Hepatocyte (in vitro differentiated cells): ENCODE results near the gene PUSL1. TPM values are rescaled to one million over a fixed set of nuclear protein-coding genes. Genes with fewer than 3 reads are reported as not detected.

ENCODE experiments used
- DNase-seq: peaks from one replicate; pipeline ENCODE4 v3.0.0-alpha.2; 2016; ENCODE audit warnings: low spot score
- H2AFZ ChIP-seq: fragments of 200-600 bp; sonication (generic); 2 replicates; pipeline ENCODE4 v1.6.0; 2016; ENCODE audit warnings: antibody characterized with exemption, mild to moderate bottlenecking
- H3K27ac ChIP-seq: fragments of 200-600 bp; sonication (generic); 2 replicates; pipeline ENCODE4 v1.5.1; 2016; ENCODE audit warnings: mild to moderate bottlenecking
- H3K27me3 ChIP-seq: fragments of 200-600 bp; sonication (generic); 2 replicates; pipeline ENCODE4 v1.6.1; 2016
- H3K36me3 ChIP-seq: fragments of 200-600 bp; sonication (generic); replicated peaks from 2 replicates; pipeline ENCODE4 v1.5.1; 2016; ENCODE audit warnings: low read depth; ENCODE audit not compliant: insufficient read depth
- H3K4me1 ChIP-seq: fragments of 200-600 bp; sonication (generic); 2 replicates; pipeline ENCODE4 v1.5.1; 2016; ENCODE audit warnings: mild to moderate bottlenecking, moderate library complexity; ENCODE audit not compliant: insufficient read depth
- H3K4me2 ChIP-seq: fragments of 200-600 bp; sonication (generic); 2 replicates; pipeline ENCODE4 v1.6.0; 2016
- H3K4me3 ChIP-seq: fragments of 200-600 bp; sonication (generic); 2 replicates; pipeline ENCODE4 v1.5.1; 2016; ENCODE audit warnings: mild to moderate bottlenecking
- H3K79me2 ChIP-seq: fragments of 200-600 bp; sonication (generic); 2 replicates; pipeline ENCODE4 v1.6.0; 2017; ENCODE audit warnings: mild to moderate bottlenecking
- H3K9me2 ChIP-seq: fragments of 200-600 bp; sonication (generic); replicated peaks from 2 replicates; pipeline ENCODE4 v1.6.0; 2017; ENCODE audit warnings: mild to moderate bottlenecking; ENCODE audit not compliant: insufficient read depth
- H3K9me3 ChIP-seq: fragments of 200-600 bp; sonication (generic); 2 replicates; pipeline ENCODE4 v1.5.1; 2016; ENCODE audit warnings: low read depth, mild to moderate bottlenecking
- H4K20me1 ChIP-seq: fragments of 200-600 bp; sonication (generic); 2 replicates; pipeline ENCODE4 v1.6.0; 2016; ENCODE audit warnings: mild to moderate bottlenecking; ENCODE audit not compliant: insufficient read depth, poor library complexity, severe bottlenecking
- CTCF ChIP-seq: fragments of 200-600 bp; sonication (generic); IDR thresholded peaks from 2 replicates; pipeline ENCODE4 v1.5.1; 2016; ENCODE audit warnings: antibody characterized with exemption, mild to moderate bottlenecking; ENCODE audit not compliant: poor library complexity
- EZH2 ChIP-seq: fragments of 200-600 bp; sonication (generic); IDR thresholded peaks from 2 replicates; pipeline ENCODE4 v1.6.1; 2016; ENCODE audit warnings: antibody characterized with exemption, mild to moderate bottlenecking, borderline replicate concordance
- EZH2phosphoT487 ChIP-seq: fragments of 200-600 bp; sonication (generic); IDR thresholded peaks from one replicate; pipeline ENCODE4 v1.6.1; 2018; ENCODE audit warnings: antibody characterized with exemption, mild to moderate bottlenecking, low read depth, moderate library complexity; ENCODE audit not compliant: unreplicated experiment, severe bottlenecking
- WGBS: methylation state at CpG from one replicate; pipeline ENCODE4 v1.1.6; 2016; ENCODE audit warnings: low lambda C conversion rate; ENCODE audit errors: missing lambda C conversion rate; 5-methylcytosine and 5-hydroxymethylcytosine counted together
- polyA plus RNA-seq: library from polyadenylated mRNA; unstranded; fragments of >200 nt; fragmentation: Nextera tagmentation; extraction: Ambion mirVana; gene quantifications from 2 replicates; pipeline ENCODE4 v1.2.1, GENCODE V29; 2016
- total RNA-seq: library from RNA; depleted of rRNA; stranded (reverse); fragments of >200 nt; gene quantifications from 2 replicates; pipeline ENCODE4 v1.2.3, GENCODE V29; 2014

Gene PUSL1
- total and polyA plus RNA-seq, 2 experiments from 2014 or later = 27.7 to 37.2 TPM

- no peak overlapping the region for H3K27ac ChIP-seq
- H3K4me2 ChIP-seq = no peak overlapping the region
- peaks cover 34% of the 10 kb centered on the region for H3K79me2 ChIP-seq
- H3K9me3 ChIP-seq = no peaks in the 10 kb centered on the region
- no peak overlapping the region for H2AFZ ChIP-seq
- TF ChIP-seq CTCF (no peak), EZH2phosphoT487 (no peak), EZH2 (no peak)
- no peak for DNase-seq
- peaks cover 22% of the 10 kb centered on the region for H3K4me1 ChIP-seq
- H3K9me2 ChIP-seq = no peaks in the 10 kb centered on the region
- WGBS = 89% methylated on average over 15 of the region's 15 CpGs
- no peaks in the 10 kb centered on the region for H3K36me3 ChIP-seq
- no peak overlapping the region for H3K4me3 ChIP-seq
- H4K20me1 ChIP-seq = peaks cover 31% of the 10 kb centered on the region
- no peaks in the 10 kb centered on the region for H3K27me3 ChIP-seq
Measured at GRCh38 chr1:1274931-1275431, 33.4 kb upstream of the PUSL1 start.

- no peak overlapping the region for H3K27ac ChIP-seq
- H3K4me2 ChIP-seq = no peak overlapping the region
Measured at GRCh38 chr1:1275836-1276235, 32.6 kb upstream of the PUSL1 start.

GRCh38 chr1:1278620-1279019, 29.8 kb upstream of the PUSL1 start:
- 92% methylated on average over 13 of the region's 13 CpGs for WGBS
- no peaks in the 10 kb centered on the region for H4K20me1 ChIP-seq
- H3K9me2 ChIP-seq = no peaks in the 10 kb centered on the region
- TF ChIP-seq EZH2phosphoT487 = no peak
- no peak for TF ChIP-seq EZH2
- TF ChIP-seq CTCF = no peak
- H3K9me3 ChIP-seq = no peaks in the 10 kb centered on the region
- no peak overlapping the region for H3K27ac ChIP-seq
- no peaks in the 10 kb centered on the region for H3K36me3 ChIP-seq
- H3K4me3 ChIP-seq = no peak overlapping the region
- no peak for DNase-seq
- H2AFZ ChIP-seq = no peak overlapping the region
- H3K4me2 ChIP-seq = no peak overlapping the region
- no peaks in the 10 kb centered on the region for H3K4me1 ChIP-seq
- no peaks in the 10 kb centered on the region for H3K79me2 ChIP-seq
- H3K27me3 ChIP-seq = no peaks in the 10 kb centered on the region

More at GRCh38 chr1:1275836-1276235, 32.6 kb upstream of the PUSL1 start:
- Histone ChIP-seq H3K4me3 (no peak overlapping the region), H3K36me3 (no peaks in the 10 kb centered on the region), H4K20me1 (peaks cover 22% of the 10 kb centered on the region), H3K27me3 (no peaks in the 10 kb centered on the region), H2AFZ (no peak overlapping the region), H3K9me2 (no peaks in the 10 kb centered on the region), H3K4me1 (peaks cover 20% of the 10 kb centered on the region), H3K9me3 (no peaks in the 10 kb centered on the region), H3K79me2 (peaks cover 25% of the 10 kb centered on the region)
- DNase-seq = no peak
- TF ChIP-seq CTCF (no peak), EZH2phosphoT487 (no peak), EZH2 (no peak)
- 85% methylated on average over 9 of the region's 9 CpGs for WGBS

GRCh38 chr1:1279028-1279427, 29.4 kb upstream of the PUSL1 start:
- Histone ChIP-seq H3K9me2 (no peaks in the 10 kb centered on the region), H3K27me3 (no peaks in the 10 kb centered on the region), H3K27ac (no peak overlapping the region), H3K9me3 (no peaks in the 10 kb centered on the region), H3K4me1 (no peaks in the 10 kb centered on the region), H2AFZ (no peak overlapping the region), H3K79me2 (no peaks in the 10 kb centered on the region), H4K20me1 (no peaks in the 10 kb centered on the region), H3K36me3 (no peaks in the 10 kb centered on the region), H3K4me2 (no peak overlapping the region), H3K4me3 (no peak overlapping the region)
- no peak for TF ChIP-seq EZH2phosphoT487
- no peak for TF ChIP-seq CTCF
- no peak for TF ChIP-seq EZH2
- no peak for DNase-seq
- 89% methylated on average over 16 of the region's 17 CpGs for WGBS
